A673 (cell line): ENCODE measurements around the gene EPHA6.

Source experiments
- CTCF ChIP-seq: fragments of 300-800, 200-600 bp; sonication (generic); conservative IDR thresholded peaks from 2 replicates; pipeline ENCODE4 v1.5.1; 2017; ENCODE audit warnings: low read depth, mild to moderate bottlenecking, antibody characterized with exemption, low read length, moderate library complexity, mixed read lengths
- EZH2 ChIP-seq: fragments of 200-600 bp; sonication (generic); IDR thresholded peaks from 2 replicates; pipeline ENCODE4 v1.6.1; 2017; ENCODE audit warnings: borderline replicate concordance, low read depth, mild to moderate bottlenecking, mixed read lengths, antibody characterized with exemption, low read length; ENCODE audit not compliant: poor library complexity, severe bottlenecking

GRCh38 chr3:96865605-96866004 is 51.2 kb downstream of the EPHA6 start:
- TF ChIP-seq CTCF (no peak), EZH2 (no peak)
